Ovary (tissue), 3 donors: ENCODE results near the gene HPSE2.

Source experiments
- EP300 ChIP-seq: sonication (generic); formaldehyde crosslinking; IDR thresholded peaks from one replicate; pipeline ENCODE4 v1.6.1; 2017; ENCODE audit warnings: antibody characterized with exemption
- TF ChIP-seq, protein P1 (sequence below), 3 donors: fragments of 450-650 bp in 2 of 3; fragments of 200-600 bp in 1 of 3; IDR thresholded peaks; one replicate each; pipeline versions ENCODE4 v1.5.1 to v1.8.0; 2016 to 2022; ENCODE audit warnings: antibody characterized with exemption in 3 of 3, mild to moderate bottlenecking in 1 of 3
- donor health status: DM: no; HTN: no; CAD: no.

DNA sequence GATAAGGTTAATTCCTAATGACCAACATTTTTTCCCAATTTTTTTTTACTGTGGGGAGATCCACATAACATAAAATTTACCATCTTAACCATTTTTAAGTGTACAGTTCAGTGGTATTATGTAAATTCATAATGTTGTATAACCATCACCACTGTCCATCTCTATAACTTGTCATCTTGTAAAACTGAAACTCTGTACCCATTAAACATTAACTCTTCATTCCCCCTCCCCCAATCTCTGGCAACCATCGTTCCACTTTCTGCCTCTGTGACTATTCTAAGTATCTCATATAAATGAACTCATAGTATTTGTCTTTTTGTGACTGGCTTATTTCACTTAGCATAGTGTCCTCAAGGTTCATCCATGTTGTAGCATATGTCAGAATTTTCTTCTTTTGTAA, 742.9 kb downstream of the HPSE2 start:
- TF ChIP-seq, protein P1, sequence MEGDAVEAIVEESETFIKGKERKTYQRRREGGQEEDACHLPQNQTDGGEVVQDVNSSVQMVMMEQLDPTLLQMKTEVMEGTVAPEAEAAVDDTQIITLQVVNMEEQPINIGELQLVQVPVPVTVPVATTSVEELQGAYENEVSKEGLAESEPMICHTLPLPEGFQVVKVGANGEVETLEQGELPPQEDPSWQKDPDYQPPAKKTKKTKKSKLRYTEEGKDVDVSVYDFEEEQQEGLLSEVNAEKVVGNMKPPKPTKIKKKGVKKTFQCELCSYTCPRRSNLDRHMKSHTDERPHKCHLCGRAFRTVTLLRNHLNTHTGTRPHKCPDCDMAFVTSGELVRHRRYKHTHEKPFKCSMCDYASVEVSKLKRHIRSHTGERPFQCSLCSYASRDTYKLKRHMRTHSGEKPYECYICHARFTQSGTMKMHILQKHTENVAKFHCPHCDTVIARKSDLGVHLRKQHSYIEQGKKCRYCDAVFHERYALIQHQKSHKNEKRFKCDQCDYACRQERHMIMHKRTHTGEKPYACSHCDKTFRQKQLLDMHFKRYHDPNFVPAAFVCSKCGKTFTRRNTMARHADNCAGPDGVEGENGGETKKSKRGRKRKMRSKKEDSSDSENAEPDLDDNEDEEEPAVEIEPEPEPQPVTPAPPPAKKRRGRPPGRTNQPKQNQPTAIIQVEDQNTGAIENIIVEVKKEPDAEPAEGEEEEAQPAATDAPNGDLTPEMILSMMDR (IDR thresholded peaks at IDR 0.05) = no peak
- TF ChIP-seq EP300 = no peak
